PC-9 (cell line): ENCODE results near the gene STK35. TPM values are rescaled to one million over a fixed set of nuclear protein-coding genes. Genes with fewer than 3 reads are reported as not detected.

Experiments
- BruUV-seq: library from RNA; stranded (reverse); fragments of 400-500 nt; replicated peaks from 2 replicates; lab custom pipeline; 2021; lab: Mats Ljungman, UMichigan
- CTCF ChIA-PET: fragments of 300-600 bp; sonication (Branson Sonifier 250); formaldehyde crosslinking; loops from one replicate; lab custom pipeline; 2022; ENCODE audit warnings: antibody characterized with exemption; lab: Charles Lee
- POLR2A ChIA-PET: fragments of 300-600 bp; sonication (Branson Sonifier 250); formaldehyde crosslinking; loops from one replicate; lab custom pipeline; 2022; ENCODE audit warnings: antibody characterized with exemption; ENCODE audit not compliant: unreplicated experiment; lab: Charles Lee
- DNase-seq, 2 experiments: peaks; one replicate each; pipeline versions ENCODE4 v3.0.0 to v3.0.0-alpha.2; 2015 to 2022; ENCODE audit warnings: mixed read lengths in 1 of 2
- H2AFZ ChIP-seq: fragments of 200-600 bp; sonication (generic); 2 replicates; pipeline ENCODE4 v1.8.1; 2017; ENCODE audit warnings: antibody characterized with exemption
- H3F3A ChIP-seq: fragments of 200-600 bp; sonication (generic); 2 replicates; pipeline ENCODE4 v1.8.1; 2017; ENCODE audit warnings: antibody characterized with exemption, mild to moderate bottlenecking, low read depth; ENCODE audit not compliant: insufficient read depth
- H3K27ac ChIP-seq: fragments of 200-600 bp; sonication (generic); 2 replicates; pipeline ENCODE4 v1.6.1; 2016; ENCODE audit warnings: mixed run types
- H3K27me3 ChIP-seq: fragments of 200-600 bp; sonication (generic); 2 replicates; pipeline ENCODE4 v1.6.1; 2016; ENCODE audit warnings: low read depth, mixed run types; ENCODE audit not compliant: insufficient read depth
- H3K36me3 ChIP-seq: fragments of 200-600 bp; sonication (generic); 2 replicates; pipeline ENCODE4 v1.6.1; 2016; ENCODE audit warnings: low read depth, mixed run types
- H3K4me1 ChIP-seq: fragments of 200-600 bp; sonication (generic); replicated peaks from 2 replicates; pipeline ENCODE4 v1.6.1; 2016; ENCODE audit warnings: mixed run types; ENCODE audit not compliant: insufficient read depth
- H3K4me2 ChIP-seq: fragments of 200-600 bp; sonication (generic); 2 replicates; pipeline ENCODE4 v1.6.1; 2017; ENCODE audit warnings: mixed run types
- H3K4me3 ChIP-seq: fragments of 200-600 bp; sonication (generic); 2 replicates; pipeline ENCODE4 v1.6.1; 2016; ENCODE audit warnings: mixed run types
- H3K79me2 ChIP-seq: fragments of 200-600 bp; sonication (generic); 2 replicates; pipeline ENCODE4 v1.6.1; 2017; ENCODE audit warnings: low read depth, mixed run types
- H3K9me2 ChIP-seq: fragments of 200-600 bp; sonication (generic); 2 replicates; pipeline ENCODE4 v1.8.1; 2017; ENCODE audit warnings: mild to moderate bottlenecking; ENCODE audit not compliant: insufficient read depth
- H3K9me3 ChIP-seq: fragments of 200-600 bp; sonication (generic); 2 replicates; pipeline ENCODE4 v1.8.1; 2016; ENCODE audit warnings: low read depth; ENCODE audit not compliant: insufficient read depth
- H4K20me1 ChIP-seq: fragments of 200-600 bp; sonication (generic); 2 replicates; pipeline ENCODE4 v1.8.1; 2017; ENCODE audit not compliant: insufficient read depth
- CTCF ChIP-seq: fragments of 200-600 bp; sonication (generic); conservative IDR thresholded peaks from 2 replicates; pipeline ENCODE4 v1.6.1; 2017; ENCODE audit warnings: mixed run types, antibody characterized with exemption, mild to moderate bottlenecking, moderate library complexity
- EZH2 ChIP-seq: fragments of 200-600 bp; sonication (generic); IDR thresholded peaks from 2 replicates; pipeline ENCODE4 v1.8.0; 2017; ENCODE audit warnings: antibody characterized with exemption, low read depth
- intact Hi-C: fragments of 100-400 bp; cut with micrococcal nuclease; formaldehyde crosslinking; loops from one replicate; pipeline ENCODE4 v1.10.0; 2022; ENCODE audit not compliant: unreplicated experiment
- total RNA-seq: library from RNA; stranded (reverse); gene quantifications from 2 replicates; pipeline ENCODE4 v1.2.3, GENCODE V29; 2021

STK35 gene
- total RNA-seq, 1 experiment from 2014 or later, result 36.7 TPM

DNA sequence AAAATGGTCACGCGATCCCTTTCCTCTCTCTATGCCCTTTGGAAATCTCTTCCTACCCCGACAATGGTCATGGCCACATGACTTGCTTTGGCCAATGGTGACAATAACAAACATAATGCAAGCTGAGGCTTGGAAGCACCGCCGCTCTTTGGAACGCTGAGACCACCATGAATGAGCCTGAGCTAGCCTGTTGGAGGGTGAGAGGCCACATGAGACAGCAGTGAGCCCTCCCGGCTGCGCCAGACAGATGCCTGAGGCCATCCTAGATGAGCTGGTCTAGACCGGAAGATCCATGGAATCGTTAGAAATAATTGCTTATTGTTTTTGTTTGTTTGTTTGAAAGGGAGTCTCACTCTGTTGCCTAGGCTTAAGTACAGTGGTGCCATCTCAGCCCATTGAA is 64.2 kb downstream of the STK35 start:
- Histone ChIP-seq H3F3A (no peaks in the 10 kb centered on the region), H3K9me3 (no peaks in the 10 kb centered on the region), H3K9me2 (no peaks in the 10 kb centered on the region), H3K4me3 (no peak overlapping the region), H3K79me2 (no peaks in the 10 kb centered on the region), H3K27me3 (no peaks in the 10 kb centered on the region), H4K20me1 (no peaks in the 10 kb centered on the region), H3K27ac (no peak overlapping the region), H3K4me2 (no peak overlapping the region), H3K4me1 (no peaks in the 10 kb centered on the region), H2AFZ (no peak overlapping the region), H3K36me3 (no peaks in the 10 kb centered on the region)
- TF ChIP-seq EZH2, result no peak
- TF ChIP-seq CTCF, result no peak
- DNase-seq, result no peak
- CTCF ChIA-PET, result no interaction called here
- POLR2A ChIA-PET, result no interaction called here
- BruUV-seq, result no TSS peak
- intact Hi-C loops, result no loop called here

- Histone ChIP-seq H3F3A (no peaks in the 10 kb centered on the region), H3K9me3 (no peaks in the 10 kb centered on the region), H3K4me2 (no peak overlapping the region), H3K27ac (no peak overlapping the region), H3K4me1 (no peaks in the 10 kb centered on the region), H3K36me3 (no peaks in the 10 kb centered on the region), H2AFZ (no peak overlapping the region), H4K20me1 (no peaks in the 10 kb centered on the region), H3K9me2 (no peaks in the 10 kb centered on the region), H3K27me3 (no peaks in the 10 kb centered on the region), H3K4me3 (no peak overlapping the region), H3K79me2 (no peaks in the 10 kb centered on the region)
- POLR2A ChIA-PET, result no interaction called here
- TF ChIP-seq EZH2 (no peak), CTCF (no peak)
- CTCF ChIA-PET, result no interaction called here
- no TSS peak for BruUV-seq
- DNase-seq, result no peak
- intact Hi-C loops, result no loop called here
These were observed 65.5 kb downstream of the STK35 start for GRCh38 chr20:2167112-2167511.

- H3K9me2 ChIP-seq, result no peaks in the 10 kb centered on the region
- no peak overlapping the region for H2AFZ ChIP-seq
- peaks cover 5% of the 10 kb centered on the region; the same call in 1 of the 2 replicates for H3K27me3 ChIP-seq
- intact Hi-C loops, result no loop called here
- no peaks in the 10 kb centered on the region for H4K20me1 ChIP-seq
- no TSS peak for BruUV-seq
- POLR2A ChIA-PET, result no interaction called here
- no peaks in the 10 kb centered on the region for H3K36me3 ChIP-seq
- no peak overlapping the region for H3K4me3 ChIP-seq
- CTCF ChIA-PET, result interaction anchor here (0.7 kb wide), 1 partner anchor 359 kb away, joined by 3 read pairs; no protein-coding TSS in a partner anchor
- H3K4me1 ChIP-seq, result no peaks in the 10 kb centered on the region
- H3K27ac ChIP-seq, result no peak overlapping the region
- no peak for DNase-seq
- no peaks in the 10 kb centered on the region for H3K79me2 ChIP-seq
- no peaks in the 10 kb centered on the region for H3K9me3 ChIP-seq
- H3F3A ChIP-seq, result no peaks in the 10 kb centered on the region
- TF ChIP-seq CTCF (no peak), EZH2 (no peak)
- H3K4me2 ChIP-seq, result no peak overlapping the region
These were observed 67.3 kb downstream of the STK35 start for GRCh38 chr20:2168946-2169345.
